ENCODE measurements around the gene SLC35F2. TPM values are rescaled to one million over a fixed set of nuclear protein-coding genes. Genes with fewer than 3 reads are reported as not detected.

The SLC35F2 gene
- total and polyA plus RNA-seq, 2 of the 4 experiments (the other 2 are of a cell fraction): 4.9 to 15.4 TPM

DNA sequence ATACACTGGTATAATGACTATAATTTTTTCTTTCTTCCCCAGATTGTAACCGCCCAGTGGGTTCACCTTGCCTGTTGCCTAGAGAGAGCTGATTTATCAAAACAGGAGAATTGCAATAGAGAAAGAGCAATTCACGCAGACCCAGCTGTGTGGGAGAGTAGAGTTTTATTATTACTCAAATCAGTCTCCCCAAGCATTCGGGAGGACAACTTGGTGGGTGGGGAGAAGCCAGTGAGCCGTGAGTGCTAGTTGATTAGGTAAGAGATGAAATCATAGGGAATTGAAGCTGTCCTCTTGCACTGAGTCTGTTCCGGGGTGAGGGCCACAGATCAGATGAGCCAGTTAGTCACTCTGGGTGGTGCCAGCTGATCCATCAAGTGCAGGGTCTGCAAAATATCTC lies 73.2 kb downstream of the SLC35F2 start:
- no peak overlapping the region for H3K4me2 ChIP-seq (ENCODE audit: low read depth, low read length)
- no peak overlapping the region for H3K27ac ChIP-seq (ENCODE audit: insufficient read depth, low read length)
- no peak for ATAC-seq (ENCODE audit: low read depth)

More for the DNA sequence above, 73.2 kb downstream of the SLC35F2 start:
- no peak overlapping the region for H4K91ac ChIP-seq (ENCODE audit: insufficient read depth, low read depth, low read length)
- H4K8ac ChIP-seq (ENCODE audit: low read depth in 2 of 2, low read length in 2 of 2): no peak overlapping the region
- no peak overlapping the region for H2BK20ac ChIP-seq (ENCODE audit: low read depth, low read length)
- peak; percentile 17 for DNase-seq
- H3K4ac ChIP-seq (ENCODE audit: low read depth, low read length): no peak overlapping the region
- H2AFZ ChIP-seq (replicated peaks; ENCODE audit: low read length, poor library complexity): no peak overlapping the region
- BruUV-seq (replicated peaks): no TSS peak
- no peaks in the 10 kb centered on the region for H3K79me1 ChIP-seq (ENCODE audit: low read depth in 1 of 2, low read length in 2 of 2)
- H2AK9ac ChIP-seq (replicated peaks; ENCODE audit: low read depth, low read length, poor library complexity): no peak overlapping the region
- H3K9me3 ChIP-seq (ENCODE audit: control insufficient read depth, insufficient read depth, low read length): no peaks in the 10 kb centered on the region
- no peak overlapping the region; the same call in 1 of the 2 replicates for H3K23ac ChIP-seq (ENCODE audit: low read depth, low read length)
- dilution Hi-C loops (cut with HindIII; ENCODE audit: low sequenced_read_pairs, unreplicated experiment): no loop called here
- H3K18ac ChIP-seq (ENCODE audit: low read depth, low read length): no peak overlapping the region
- H2BK120ac ChIP-seq (ENCODE audit: low read depth, low read length): no peak overlapping the region
- no CpG with 5 or more reads among the region's 5 CpGs for WGBS, 2 experiments (ENCODE audit: extremely low coverage in 2 of 2, insufficient read length in 1 of 2)
- no peak overlapping the region for H2AK5ac ChIP-seq (ENCODE audit: low read depth, low read length)
- H3K4me1 ChIP-seq (ENCODE audit: control insufficient read depth, insufficient read depth, low read length): no peaks in the 10 kb centered on the region
- in situ Hi-C loops (cut with MboI; ENCODE audit: low sequenced_read_pairs): no loop called here
- no peaks in the 10 kb centered on the region for H3K27me3 ChIP-seq (ENCODE audit: control insufficient read depth, insufficient read depth, low read length)
- H3K9ac ChIP-seq (ENCODE audit: low read depth, low read length): no peak overlapping the region
- H3K9me1 ChIP-seq (ENCODE audit: insufficient read depth, low read length): no peaks in the 10 kb centered on the region
- H3K14ac ChIP-seq (replicated peaks; ENCODE audit: low read depth, low read length): no peak overlapping the region
- CTCF ChIA-PET: no interaction called here
- POLR2A ChIA-PET (ENCODE audit: unreplicated experiment): no interaction called here
- H3K4me3 ChIP-seq (ENCODE audit: insufficient read depth, low read depth, low read length): no peak overlapping the region
- no peak overlapping the region for H2BK15ac ChIP-seq (ENCODE audit: low read depth, low read length)
- no peak overlapping the region for H4K5ac ChIP-seq (ENCODE audit: low read depth, low read length)
- H4K20me1 ChIP-seq (ENCODE audit: insufficient read depth, low read length): no peaks in the 10 kb centered on the region
- no peak for TF ChIP-seq SMC3 (IDR thresholded peaks at IDR 0.05; ENCODE audit: low read depth, low read length)
- no peak for TF ChIP-seq CEBPB (IDR thresholded peaks at IDR 0.05; ENCODE audit: low read depth, low read length)
- TF ChIP-seq FOS (IDR thresholded peaks at IDR 0.05; ENCODE audit: low read depth, low read length): no peak
- TF ChIP-seq, protein P1, sequence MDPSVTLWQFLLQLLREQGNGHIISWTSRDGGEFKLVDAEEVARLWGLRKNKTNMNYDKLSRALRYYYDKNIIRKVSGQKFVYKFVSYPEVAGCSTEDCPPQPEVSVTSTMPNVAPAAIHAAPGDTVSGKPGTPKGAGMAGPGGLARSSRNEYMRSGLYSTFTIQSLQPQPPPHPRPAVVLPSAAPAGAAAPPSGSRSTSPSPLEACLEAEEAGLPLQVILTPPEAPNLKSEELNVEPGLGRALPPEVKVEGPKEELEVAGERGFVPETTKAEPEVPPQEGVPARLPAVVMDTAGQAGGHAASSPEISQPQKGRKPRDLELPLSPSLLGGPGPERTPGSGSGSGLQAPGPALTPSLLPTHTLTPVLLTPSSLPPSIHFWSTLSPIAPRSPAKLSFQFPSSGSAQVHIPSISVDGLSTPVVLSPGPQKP (IDR thresholded peaks at IDR 0.05; ENCODE audit: borderline replicate concordance, low read depth, low read length): no peak
- TF ChIP-seq POLR2A (IDR thresholded peaks at IDR 0.05; ENCODE audit: low read depth, low read length): no peak
- no peak for TF ChIP-seq RAD21 (IDR thresholded peaks at IDR 0.05; ENCODE audit: low read length)
- TF ChIP-seq MXI1 (IDR thresholded peaks at IDR 0.05; ENCODE audit: borderline replicate concordance, low read depth, low read length): no peak
- no peak for TF ChIP-seq NFE2L2 (IDR thresholded peaks at IDR 0.05; ENCODE audit: low read depth, low read length)
- TF ChIP-seq MAZ (IDR thresholded peaks at IDR 0.05; ENCODE audit: borderline replicate concordance, low read depth, low read length): no peak
- no peak for TF ChIP-seq CHD1 (IDR thresholded peaks at IDR 0.05; ENCODE audit: low read depth, low read length)
- TF ChIP-seq, protein P2, sequence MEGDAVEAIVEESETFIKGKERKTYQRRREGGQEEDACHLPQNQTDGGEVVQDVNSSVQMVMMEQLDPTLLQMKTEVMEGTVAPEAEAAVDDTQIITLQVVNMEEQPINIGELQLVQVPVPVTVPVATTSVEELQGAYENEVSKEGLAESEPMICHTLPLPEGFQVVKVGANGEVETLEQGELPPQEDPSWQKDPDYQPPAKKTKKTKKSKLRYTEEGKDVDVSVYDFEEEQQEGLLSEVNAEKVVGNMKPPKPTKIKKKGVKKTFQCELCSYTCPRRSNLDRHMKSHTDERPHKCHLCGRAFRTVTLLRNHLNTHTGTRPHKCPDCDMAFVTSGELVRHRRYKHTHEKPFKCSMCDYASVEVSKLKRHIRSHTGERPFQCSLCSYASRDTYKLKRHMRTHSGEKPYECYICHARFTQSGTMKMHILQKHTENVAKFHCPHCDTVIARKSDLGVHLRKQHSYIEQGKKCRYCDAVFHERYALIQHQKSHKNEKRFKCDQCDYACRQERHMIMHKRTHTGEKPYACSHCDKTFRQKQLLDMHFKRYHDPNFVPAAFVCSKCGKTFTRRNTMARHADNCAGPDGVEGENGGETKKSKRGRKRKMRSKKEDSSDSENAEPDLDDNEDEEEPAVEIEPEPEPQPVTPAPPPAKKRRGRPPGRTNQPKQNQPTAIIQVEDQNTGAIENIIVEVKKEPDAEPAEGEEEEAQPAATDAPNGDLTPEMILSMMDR (conservative IDR thresholded peaks at IDR 0.05; ENCODE audit: low read depth, low read length): no peak
- no peak for TF ChIP-seq RFX5 (IDR thresholded peaks at IDR 0.05; ENCODE audit: low read depth, low read length)
- H3K36me3 ChIP-seq (ENCODE audit: control insufficient read depth, insufficient read depth, low read length): no peaks in the 10 kb centered on the region
- intact Hi-C loops (cut with micrococcal nuclease): no loop called here
- no peak overlapping the region for H2BK5ac ChIP-seq (ENCODE audit: low read depth, low read length, poor library complexity, severe bottlenecking)
- H3K56ac ChIP-seq (ENCODE audit: extremely low read depth, insufficient read depth, low read length): no peak overlapping the region

All from IMR-90 (cell line).